Keratinocyte (primary cell): ENCODE measurements around the gene CXorf66.

Experiments
- CTCF ChIP-seq, 3 experiments: IDR thresholded peaks in 1 of 3; conservative IDR thresholded peaks in 1 of 3; optimal IDR thresholded peaks in 1 of 3; 2 replicates in 2 of 3; 3 replicates in 1 of 3; pipeline versions ENCODE3 to v1.5.1; 2011; ENCODE audit warnings: low read length in 3 of 3, mild to moderate bottlenecking in 3 of 3, moderate library complexity in 2 of 3, control low read depth in 1 of 3, inconsistent platforms in 1 of 3; ENCODE audit not compliant: insufficient read depth in 2 of 3; ENCODE audit errors: extremely low read depth in 1 of 3
- EZH2 ChIP-seq: IDR thresholded peaks from one replicate; pipeline ENCODE4 v1.6.1; 2012; ENCODE audit warnings: inconsistent platforms, mild to moderate bottlenecking, low read length, moderate library complexity

GRCh38 chrX:139932073-139932900, 33.0 kb downstream of the CXorf66 start:
- TF ChIP-seq CTCF (optimal IDR thresholded peaks at IDR 0.05 in 1 of 3, IDR thresholded peaks at IDR 0.05 in 1 of 3, conservative IDR thresholded peaks at IDR 0.05 in 1 of 3; ENCODE audit: extremely low read depth in 1 of 3, insufficient read depth in 2 of 3, low read length in 3 of 3) (no peak), EZH2 (no peak)
